22Rv1 (cell line): ENCODE data around the gene LAMC1.

Experiments used
- CTCF ChIP-seq: fragments of 450-650 bp; IDR thresholded peaks from 2 replicates; pipeline ENCODE4 v1.5.1; 2017; ENCODE audit warnings: mild to moderate bottlenecking
- ZFX ChIP-seq: fragments of 450-650 bp; IDR thresholded peaks from 2 replicates; pipeline ENCODE4 v1.6.1; 2017; ENCODE audit warnings: antibody characterized with exemption, borderline replicate concordance

GRCh38 chr1:183114441-183114840, 91.2 kb downstream of the LAMC1 start:
- TF ChIP-seq CTCF (no peak), ZFX (no peak)
